HuH-7 (cell line): Measurements from ENCODE around the gene PEX5L.

Experiments
- DNase-seq: peaks from one replicate; pipeline ENCODE4 v3.0.0; 2011; ENCODE audit warnings: low spot score

PEX5L gene

GRCh38 chr3:179956416-179956830 lies 80.3 kb downstream of the PEX5L start:
- DNase-seq = no peak

DNA sequence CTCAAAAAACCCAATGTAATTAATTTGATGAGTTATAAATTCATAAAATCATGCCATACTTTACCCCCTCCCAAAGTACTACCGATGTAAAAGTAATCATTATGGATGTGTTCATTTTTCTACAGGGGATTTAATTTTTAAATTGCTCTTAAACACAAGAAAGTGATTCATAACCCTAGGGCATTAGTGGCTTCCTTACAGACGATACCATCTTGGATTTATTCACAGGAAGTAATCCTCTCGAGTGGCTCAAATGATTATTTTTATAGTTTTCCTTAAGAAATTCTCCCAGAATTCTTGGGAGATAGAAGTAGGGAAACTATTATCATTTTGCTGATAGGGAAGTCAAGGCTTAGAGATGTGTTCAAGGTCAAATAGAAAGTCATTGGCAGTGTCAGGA lies 80.9 kb downstream of the PEX5L start:
- DNase-seq = no peak

GRCh38 chr3:179955286-179955685 lies 81.5 kb downstream of the PEX5L start:
- no peak for DNase-seq

- no peak for DNase-seq
Measured at GRCh38 chr3:179953993-179954870, 82.5 kb downstream of the PEX5L start.

DNA sequence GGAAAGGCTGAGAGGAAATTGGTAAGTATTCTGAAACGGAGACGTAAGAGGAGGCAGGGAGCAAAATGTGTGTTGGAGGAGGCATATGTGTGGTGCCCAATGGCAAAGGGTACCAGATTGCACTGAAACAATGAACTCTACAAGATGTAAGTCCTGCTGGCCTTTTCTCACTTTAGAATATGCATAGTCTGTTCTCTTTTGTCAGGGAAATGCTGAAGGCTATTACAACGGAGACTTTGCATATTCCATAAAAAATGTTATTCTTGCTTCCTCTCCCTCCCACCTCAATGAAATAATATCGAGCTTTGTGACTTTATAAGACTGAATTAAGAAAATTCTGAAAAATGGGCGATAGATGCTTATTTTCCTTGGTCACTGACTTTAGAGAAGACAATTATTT lies 85.9 kb downstream of the PEX5L start:
- no peak for DNase-seq

GRCh38 chr3:179949869-179950268 lies 86.9 kb downstream of the PEX5L start:
- no peak for DNase-seq

DNA sequence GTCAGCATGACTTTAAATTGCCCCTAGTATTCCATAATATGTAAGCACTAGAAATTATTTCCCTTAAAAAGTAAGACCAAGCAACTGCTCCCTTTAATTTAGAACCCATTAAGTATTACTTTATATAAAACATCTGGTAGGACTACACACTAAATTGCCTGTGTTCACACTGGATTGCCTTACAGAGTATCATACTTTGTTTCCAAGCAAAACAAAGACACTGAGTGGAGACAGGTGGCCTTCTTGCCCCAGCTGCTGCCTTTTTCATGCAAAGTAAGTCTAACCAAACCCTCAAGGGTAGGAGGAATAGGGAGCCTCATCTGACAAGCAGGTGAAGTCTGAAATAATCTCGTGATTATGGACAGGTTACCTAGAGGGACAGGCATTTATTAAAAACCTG lies 87.3 kb downstream of the PEX5L start:
- DNase-seq = no peak

GRCh38 chr3:179948740-179949139 lies 88.0 kb downstream of the PEX5L start:
- DNase-seq = no peak

GRCh38 chr3:179945569-179945968 lies 91.2 kb downstream of the PEX5L start:
- no peak for DNase-seq

- no peak for DNase-seq
Measured at GRCh38 chr3:179943117-179943880, 93.4 kb downstream of the PEX5L start.

- DNase-seq = no peak
Measured at GRCh38 chr3:179942553-179943075, 94.1 kb downstream of the PEX5L start.

GRCh38 chr3:179935710-179936109 lies 101.0 kb downstream of the PEX5L start:
- DNase-seq = no peak

- no peak for DNase-seq
Measured at GRCh38 chr3:179933914-179934313, 102.8 kb downstream of the PEX5L start.

- DNase-seq = no peak
Measured at GRCh38 chr3:179933080-179933479, 103.7 kb downstream of the PEX5L start.

GRCh38 chr3:179932674-179933073 lies 104.1 kb downstream of the PEX5L start:
- DNase-seq = no peak

DNA sequence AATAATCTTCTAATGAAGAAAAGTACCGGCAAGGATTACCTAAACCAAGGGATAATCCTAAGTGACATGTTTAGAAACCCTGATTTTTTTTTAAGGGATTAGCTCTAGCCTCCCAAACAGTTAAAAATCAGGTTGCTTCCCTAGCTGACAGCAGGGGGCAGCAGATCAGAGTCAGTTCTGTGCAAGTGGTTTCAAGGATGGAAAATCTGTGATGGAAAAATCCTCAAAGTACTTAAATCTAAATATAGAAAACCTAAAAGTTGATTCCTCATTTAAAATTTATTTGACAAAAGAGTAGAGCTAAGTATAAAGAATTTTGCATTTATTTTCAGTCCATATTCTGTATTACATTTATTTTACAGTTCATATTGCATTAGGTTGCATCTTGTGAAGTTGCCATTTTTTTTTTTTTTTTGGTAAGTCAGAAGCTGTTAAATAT lies 107.6 kb downstream of the PEX5L start:
- DNase-seq = peak; percentile 31

DNA sequence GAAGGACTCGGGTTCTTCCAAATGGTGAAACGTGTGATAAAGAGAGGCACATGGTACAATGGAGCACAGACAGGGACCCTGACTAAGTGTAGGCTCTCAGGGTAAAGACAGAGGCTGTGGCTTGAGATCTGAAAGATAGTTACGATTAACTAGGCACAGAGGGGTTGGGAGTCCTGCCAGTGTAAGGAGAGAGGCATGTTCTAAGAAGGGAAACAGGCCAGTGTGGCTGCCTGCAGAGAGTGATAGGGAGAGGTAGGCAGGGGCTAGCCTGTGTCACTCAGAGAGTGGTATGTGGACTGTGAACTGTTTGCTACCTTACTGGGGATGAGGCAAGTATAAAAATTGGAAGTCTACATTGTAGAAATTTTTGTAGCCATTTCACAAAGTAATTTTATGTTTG lies 109.5 kb downstream of the PEX5L start:
- DNase-seq = no peak

- DNase-seq = no peak
Measured at GRCh38 chr3:179921951-179922350, 114.8 kb downstream of the PEX5L start.

DNA sequence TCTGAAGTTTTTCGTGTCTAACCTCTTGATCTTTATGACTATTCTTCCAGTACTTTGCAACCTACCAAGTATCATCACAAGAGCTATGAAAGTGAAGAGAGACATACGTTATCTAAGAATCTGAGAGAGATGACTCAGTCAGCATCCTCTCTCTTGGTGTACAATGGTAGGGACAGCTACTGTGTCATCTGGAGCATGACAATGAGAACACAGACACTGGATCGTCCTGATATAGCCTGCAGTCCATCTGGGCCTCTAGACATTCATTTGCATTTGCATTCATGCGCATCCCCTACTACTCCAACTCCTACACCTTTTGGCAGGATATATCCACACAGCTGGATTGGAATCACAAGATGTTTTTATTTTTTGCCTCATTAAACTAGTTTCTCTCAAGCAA lies 115.2 kb downstream of the PEX5L start:
- no peak for DNase-seq

DNA sequence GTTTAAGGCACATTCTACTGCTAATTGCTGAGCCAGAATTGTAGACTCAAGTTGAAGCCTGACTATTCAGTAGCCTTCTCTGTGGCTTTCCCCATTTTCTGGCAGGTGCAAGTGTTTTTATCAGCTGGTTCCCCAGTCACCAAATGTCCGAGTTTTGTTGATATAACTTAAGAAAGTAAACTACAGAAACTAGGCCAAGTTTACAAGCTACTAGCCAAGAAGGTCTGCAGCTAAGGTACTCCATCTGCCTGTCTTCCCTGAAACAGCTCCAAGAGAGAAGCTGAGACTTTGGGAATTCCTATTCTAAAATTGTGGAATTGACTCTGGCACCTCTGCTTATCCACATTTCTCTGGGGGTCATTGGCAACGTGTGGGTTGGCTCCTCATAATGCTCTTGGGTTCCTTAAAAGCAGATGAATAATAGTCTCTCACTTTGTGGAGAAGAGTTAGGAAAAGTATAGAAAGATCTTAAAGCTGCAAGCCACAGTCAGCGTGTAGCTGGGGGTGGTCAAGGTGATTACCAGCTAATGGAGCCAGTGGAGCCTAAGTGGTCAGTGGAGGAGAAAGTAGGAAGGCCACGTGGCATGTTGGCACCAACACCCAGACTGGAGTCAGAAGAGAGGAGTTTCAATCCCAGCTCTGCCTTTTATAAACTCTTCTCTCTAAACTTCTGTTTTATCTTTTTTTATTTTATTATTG lies 128.8 kb downstream of the PEX5L start:
- DNase-seq = no peak

GRCh38 chr3:179902061-179902460 lies 134.7 kb downstream of the PEX5L start:
- DNase-seq = no peak

GRCh38 chr3:179898024-179898423 lies 138.7 kb downstream of the PEX5L start:
- DNase-seq = peak; percentile 3
